GM20000 (cell line): ENCODE measurements around the gene HIVEP3.
"Not testable (repeated sequence)": the region's sequence is repeated elsewhere in the genome, so short reads cannot be mapped to it uniquely, and the experiment has no call there.

Experiments
- DNase-seq: peaks from one replicate; pipeline ENCODE4 v3.0.0; 2012; ENCODE audit warnings: low spot score
- CTCF ChIP-seq: IDR thresholded peaks from 2 replicates; pipeline ENCODE4 v1.5.1; 2012; ENCODE audit warnings: mild to moderate bottlenecking, control low read depth; ENCODE audit errors: extremely low read depth, missing control alignments

HIVEP3 gene

DNA sequence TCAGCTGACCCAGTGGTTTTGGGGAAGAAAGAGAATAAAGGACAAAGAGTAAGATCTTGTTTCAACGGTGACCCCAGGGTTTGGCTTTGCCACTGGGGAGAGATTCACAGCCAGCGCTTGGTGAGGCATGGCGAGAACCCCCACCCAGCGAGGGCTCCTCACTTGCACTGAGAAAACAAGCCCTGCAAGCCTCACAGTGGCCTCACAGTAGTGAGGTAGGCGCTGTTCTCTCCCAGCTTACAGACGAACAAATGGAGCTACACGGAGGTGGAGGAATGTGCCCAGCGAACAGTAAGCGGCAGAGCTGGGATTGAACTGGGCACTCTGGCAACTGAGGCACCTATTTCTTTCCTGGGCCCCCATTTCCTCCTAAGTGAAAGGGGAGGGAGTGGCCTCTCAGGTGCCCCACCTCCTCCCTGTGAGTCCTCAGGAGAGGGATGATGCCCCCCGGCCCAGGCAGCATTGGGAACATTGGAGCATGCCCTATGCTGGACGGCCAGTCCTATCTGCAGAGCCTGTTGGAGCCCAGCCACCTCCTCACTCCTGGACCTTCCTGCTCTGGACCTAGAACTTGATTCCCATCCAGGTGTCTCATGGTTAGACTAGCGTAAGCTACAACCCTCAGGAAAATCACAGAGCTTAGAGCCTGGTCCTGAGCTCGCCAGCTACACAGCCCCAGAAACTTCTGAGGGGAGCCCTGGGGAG lies 360.8 kb downstream of the HIVEP3 start:
- no peak for TF ChIP-seq CTCF
- DNase-seq = no peak

GRCh38 chr1:41554746-41555145 lies 364.0 kb downstream of the HIVEP3 start:
- not testable (repeated sequence) for DNase-seq

DNA sequence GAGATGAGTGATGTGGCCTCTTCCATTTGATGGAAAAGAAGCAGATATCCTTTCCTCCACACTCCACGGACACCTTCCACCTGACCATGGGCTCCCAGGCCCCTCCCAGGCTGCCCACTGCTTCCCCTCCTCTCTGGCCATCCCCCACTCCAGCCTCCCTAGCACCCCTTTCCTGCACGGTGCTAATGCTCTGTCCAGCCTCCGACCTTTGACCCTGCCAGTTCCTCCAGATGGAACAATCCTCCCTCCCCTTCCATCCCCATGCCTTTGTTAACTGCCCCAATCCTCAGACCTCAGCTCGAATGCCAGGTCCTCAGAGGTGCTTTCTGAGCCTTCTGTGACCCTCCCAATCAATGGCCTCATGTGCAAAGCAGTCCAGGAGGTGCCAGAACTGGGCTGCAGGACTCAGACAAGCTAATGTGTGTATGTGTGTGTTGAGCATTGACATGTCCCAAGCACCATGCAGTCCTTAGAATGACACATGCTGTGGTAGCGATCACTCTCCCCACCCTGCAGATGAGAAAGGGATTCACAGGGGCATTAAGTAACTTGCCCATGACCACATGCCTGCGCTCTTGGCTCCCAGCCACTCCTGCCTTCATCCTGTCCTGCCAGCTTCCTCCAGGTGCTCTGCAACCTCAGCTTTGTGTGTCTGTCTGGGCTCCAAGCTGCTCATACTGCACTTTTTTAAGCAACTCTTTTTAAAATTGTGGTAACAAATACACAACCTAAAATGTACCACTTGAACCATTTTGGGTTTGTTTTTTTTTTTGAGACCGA lies 370.8 kb downstream of the HIVEP3 start:
- TF ChIP-seq CTCF = no peak
- DNase-seq = no peak

- DNase-seq = no peak
- no peak for TF ChIP-seq CTCF
Measured at GRCh38 chr1:41547336-41547735, 371.4 kb downstream of the HIVEP3 start.

DNA sequence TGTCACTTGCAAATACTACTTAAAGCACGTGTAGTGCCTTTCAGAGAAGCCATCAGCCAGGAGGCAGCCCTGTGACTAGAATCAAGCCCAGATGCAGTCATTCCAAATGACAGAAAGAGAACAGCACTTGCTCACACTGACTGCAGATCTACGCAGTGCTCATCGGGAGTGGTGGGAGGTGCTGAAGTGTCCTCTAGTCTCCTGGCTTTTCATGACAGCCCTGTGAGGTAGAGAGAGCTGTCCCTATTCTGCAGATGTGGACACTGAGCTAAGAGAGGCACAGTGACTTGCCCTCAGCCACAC lies 371.9 kb downstream of the HIVEP3 start:
- TF ChIP-seq CTCF = no peak
- DNase-seq = no peak

GRCh38 chr1:41545996-41546832 lies 372.5 kb downstream of the HIVEP3 start:
- no peak for DNase-seq
- no peak for TF ChIP-seq CTCF

- TF ChIP-seq CTCF = no peak
- no peak for DNase-seq
Measured at GRCh38 chr1:41542196-41542930, 376.4 kb downstream of the HIVEP3 start.
